ENCODE data around the gene PHACTR1. TPM values are rescaled to one million over a fixed set of nuclear protein-coding genes. Genes with fewer than 3 reads are reported as not detected.

The PHACTR1 gene
- total and polyA plus RNA-seq, 9 of the 15 experiments (the other 6 are each of a cell fraction or from before 2014, with no cell fraction given) = 11.5 to 32.6 (median 22.0) TPM

GRCh38 chr6:12849809-12850198 is 133.2 kb downstream of the PHACTR1 start (continued):
- TF ChIP-seq ZNF407 (IDR thresholded peaks at IDR 0.05; ENCODE audit: low read depth) = no peak
- TF ChIP-seq MCM2 (IDR thresholded peaks at IDR 0.05; ENCODE audit: low read depth) = no peak
- TF ChIP-seq ZNF318 (IDR thresholded peaks at IDR 0.05; ENCODE audit: borderline replicate concordance in 1 of 2, low read depth in 1 of 2) = no peak
- TF ChIP-seq CHD2 (IDR thresholded peaks at IDR 0.05; ENCODE audit: low read depth, low read length) = no peak
- TF ChIP-seq ZNF707 (CRISPR knock-in tag; conservative IDR thresholded peaks at IDR 0.05) = no peak
- TF ChIP-seq ZNF583 (CRISPR knock-in tag; IDR thresholded peaks at IDR 0.05) = no peak
- TF ChIP-seq SFPQ (IDR thresholded peaks at IDR 0.05; ENCODE audit: low read depth, low read length) = no peak
